AG08395 (cell line): Measurements from ENCODE around the gene SIX4.
"Not testable (repeated sequence)": the region's sequence is repeated elsewhere in the genome, so short reads cannot be mapped to it uniquely, and the experiment has no call there.

Experiments
- DNase-seq: peaks from one replicate; pipeline ENCODE4 v3.0.0; 2012; ENCODE audit warnings: mixed read lengths, low spot score

Gene SIX4

GRCh38 chr14:60723907-60724618 is at the start of gene SIX4:
Gene SIX4, minus strand, starts transcription at chr14:60724351. Its CDS starts 277 bp downstream, at chr14:60724074.
- peak; percentile 82 for DNase-seq

- no peak for DNase-seq
These were observed 49.4 kb upstream of the SIX4 start for GRCh38 chr14:60773558-60773957.

DNA sequence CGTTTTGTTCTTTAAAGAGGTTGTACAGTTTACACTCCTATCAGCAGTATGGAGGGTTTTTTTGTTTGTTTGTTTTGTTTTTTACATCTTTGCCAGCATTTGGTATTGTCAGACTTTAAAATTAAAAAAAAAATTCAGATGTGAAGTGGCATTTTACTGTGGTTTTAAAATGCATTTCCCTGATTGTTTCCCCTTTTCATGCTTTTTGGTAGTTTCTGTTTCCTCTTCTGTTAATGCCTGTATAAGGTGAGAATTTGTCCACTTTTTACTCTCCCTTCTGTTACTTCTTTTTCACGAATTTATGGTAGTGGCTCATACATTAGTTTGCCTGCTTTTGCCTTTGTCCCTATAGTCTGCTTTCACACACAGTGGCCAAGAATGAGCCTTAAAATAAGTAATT is 47.0 kb upstream of the SIX4 start:
- DNase-seq: no peak

GRCh38 chr14:60768602-60769001 is 44.5 kb upstream of the SIX4 start:
- DNase-seq: no peak

- DNase-seq: no peak
These were observed 36.7 kb upstream of the SIX4 start for GRCh38 chr14:60760644-60761364.

GRCh38 chr14:60760209-60760608 is 36.1 kb upstream of the SIX4 start:
- DNase-seq: no peak

GRCh38 chr14:60758885-60759284 is 34.7 kb upstream of the SIX4 start:
- no peak for DNase-seq

- DNase-seq: peak; percentile 40
These were observed 33.4 kb upstream of the SIX4 start for GRCh38 chr14:60757567-60758002.

DNA sequence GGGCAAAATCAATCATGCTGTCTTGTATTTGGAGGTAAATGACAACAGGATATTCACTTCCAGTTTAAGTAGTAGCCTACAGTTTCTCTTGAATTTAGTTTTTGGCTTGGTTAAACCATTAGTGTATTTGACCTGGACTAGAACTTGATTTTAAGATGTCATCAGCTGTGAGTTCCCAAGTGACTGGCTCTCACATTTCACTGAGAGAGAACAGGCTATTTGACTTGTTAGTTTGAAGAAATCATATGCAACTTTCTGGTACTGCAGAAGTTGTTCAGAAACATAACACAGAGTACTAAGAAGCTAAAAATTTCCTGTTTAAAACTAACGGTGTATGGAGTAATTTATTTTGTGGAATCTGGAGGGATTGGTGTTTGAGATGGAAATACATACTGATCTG is 32.7 kb upstream of the SIX4 start:
- DNase-seq: no peak

- no peak for DNase-seq
These were observed 29.3 kb upstream of the SIX4 start for GRCh38 chr14:60753264-60754119.

- DNase-seq: no peak
These were observed 20.4 kb upstream of the SIX4 start for GRCh38 chr14:60744566-60744965.

- DNase-seq: no peak
These were observed 14.8 kb upstream of the SIX4 start for GRCh38 chr14:60738843-60739508.

- peak; percentile 48 for DNase-seq
These were observed 12.3 kb upstream of the SIX4 start for GRCh38 chr14:60736494-60736893.

DNA sequence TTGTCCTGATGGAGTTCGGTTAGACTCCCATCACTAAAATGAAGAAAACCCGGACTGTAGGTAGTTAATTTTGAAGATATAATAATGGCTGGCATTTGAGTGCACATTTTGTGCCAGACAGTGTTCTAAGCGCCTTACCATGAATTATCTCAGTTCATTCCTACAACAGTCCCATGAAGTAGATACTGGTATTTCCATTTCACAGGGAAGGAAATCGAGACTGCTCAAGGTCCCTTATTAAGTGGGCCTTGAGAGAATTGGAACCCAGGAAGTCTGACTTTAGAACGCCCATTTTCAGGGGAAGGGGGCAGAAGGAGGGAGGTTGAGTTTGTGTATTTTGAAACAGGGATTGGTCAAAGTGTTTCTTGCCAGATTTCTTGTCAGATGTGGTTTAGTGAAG is 11.3 kb upstream of the SIX4 start:
- DNase-seq: no peak

DNA sequence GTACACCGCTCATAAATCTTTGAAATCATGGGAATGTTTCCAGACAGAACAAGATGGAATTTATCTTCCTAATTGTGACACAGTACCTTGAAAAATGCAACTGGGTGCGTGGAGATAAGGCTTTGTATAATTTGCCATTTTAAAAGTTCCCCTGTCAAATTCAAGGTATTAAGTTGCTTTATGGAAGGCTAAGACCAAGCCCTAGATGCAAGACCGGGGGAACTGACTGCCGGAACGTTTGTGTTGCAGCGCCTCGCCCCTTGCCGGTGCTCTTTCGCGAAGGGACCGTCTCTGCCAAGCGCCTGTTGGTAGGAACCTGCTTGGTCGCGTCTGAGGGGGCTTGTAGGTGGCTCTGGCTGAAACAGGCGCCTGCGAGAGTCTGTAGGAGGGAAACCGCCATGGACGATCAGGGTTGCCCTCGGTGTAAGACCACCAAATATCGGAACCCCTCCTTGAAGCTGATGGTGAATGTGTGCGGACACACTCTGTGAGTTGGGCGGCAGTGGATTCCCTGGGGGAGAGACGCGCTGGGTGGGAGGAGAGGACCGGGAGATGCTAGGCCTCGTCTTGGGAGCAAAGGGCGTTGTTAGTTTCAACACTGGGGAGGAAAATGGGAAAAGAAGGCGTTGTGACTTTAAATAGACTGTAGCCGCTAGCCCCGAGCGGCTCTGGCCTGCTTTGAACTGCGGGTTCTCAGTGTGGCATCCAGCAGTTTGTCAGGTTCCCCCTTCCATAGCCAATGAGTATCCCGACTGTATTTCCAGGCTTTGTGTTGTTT is 10.5 kb upstream of the SIX4 start, which contains the start of gene MNAT1:
TSS of gene MNAT1 (plus strand) at position 297 of the 778 bp plus-strand sequence. CDS start at position 399, 102 bp downstream.
- DNase-seq: peak; percentile 76

DNA sequence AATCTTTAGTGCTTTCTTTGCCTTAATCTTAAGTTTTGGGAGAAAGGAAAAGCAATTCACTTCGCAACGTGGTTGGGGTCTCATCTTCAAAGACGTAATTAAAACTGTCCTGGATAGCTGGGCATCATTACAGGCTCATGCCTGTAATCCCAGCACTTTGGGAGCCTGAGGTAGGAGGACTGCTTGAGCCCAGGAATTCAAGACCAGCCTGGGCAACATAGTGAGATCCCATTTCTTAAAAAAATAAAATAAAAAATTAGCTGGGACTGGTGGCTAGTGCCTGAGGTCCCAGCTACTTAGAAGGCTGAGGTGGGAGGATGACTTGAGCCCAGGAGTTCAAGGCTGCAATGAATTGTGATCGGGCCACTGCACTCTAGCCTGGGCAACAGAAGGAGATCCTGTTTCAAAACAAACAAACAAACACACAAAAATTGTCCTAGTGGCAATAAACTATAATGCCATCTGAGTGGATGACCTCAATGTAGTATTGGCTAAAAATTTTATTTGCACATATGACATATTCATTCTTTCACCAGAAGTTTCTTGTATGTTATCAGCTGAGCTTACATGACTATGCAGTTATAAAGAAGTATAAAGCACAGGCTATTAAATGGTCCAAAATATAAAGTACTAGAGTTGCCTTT is 8.8 kb upstream of the SIX4 start:
- DNase-seq: no peak

DNA sequence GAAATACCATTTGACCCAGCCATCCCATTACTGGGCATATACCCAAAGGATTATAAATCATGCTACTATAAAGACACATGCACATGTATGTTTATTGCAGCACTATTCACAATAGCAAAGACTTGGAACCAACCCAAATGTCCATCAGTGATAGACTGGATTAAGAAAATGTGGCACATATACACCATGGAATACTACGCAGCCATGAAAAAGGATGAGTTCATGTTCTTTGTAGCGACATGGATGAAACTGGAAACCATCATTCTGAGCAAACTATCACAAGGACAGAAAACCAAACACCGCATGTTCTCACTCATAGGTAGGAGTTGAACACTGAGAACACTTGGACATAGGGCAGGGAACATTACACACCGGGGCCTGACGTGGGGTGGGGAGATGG is 7.1 kb upstream of the SIX4 start:
- not testable (repeated sequence) for DNase-seq

DNA sequence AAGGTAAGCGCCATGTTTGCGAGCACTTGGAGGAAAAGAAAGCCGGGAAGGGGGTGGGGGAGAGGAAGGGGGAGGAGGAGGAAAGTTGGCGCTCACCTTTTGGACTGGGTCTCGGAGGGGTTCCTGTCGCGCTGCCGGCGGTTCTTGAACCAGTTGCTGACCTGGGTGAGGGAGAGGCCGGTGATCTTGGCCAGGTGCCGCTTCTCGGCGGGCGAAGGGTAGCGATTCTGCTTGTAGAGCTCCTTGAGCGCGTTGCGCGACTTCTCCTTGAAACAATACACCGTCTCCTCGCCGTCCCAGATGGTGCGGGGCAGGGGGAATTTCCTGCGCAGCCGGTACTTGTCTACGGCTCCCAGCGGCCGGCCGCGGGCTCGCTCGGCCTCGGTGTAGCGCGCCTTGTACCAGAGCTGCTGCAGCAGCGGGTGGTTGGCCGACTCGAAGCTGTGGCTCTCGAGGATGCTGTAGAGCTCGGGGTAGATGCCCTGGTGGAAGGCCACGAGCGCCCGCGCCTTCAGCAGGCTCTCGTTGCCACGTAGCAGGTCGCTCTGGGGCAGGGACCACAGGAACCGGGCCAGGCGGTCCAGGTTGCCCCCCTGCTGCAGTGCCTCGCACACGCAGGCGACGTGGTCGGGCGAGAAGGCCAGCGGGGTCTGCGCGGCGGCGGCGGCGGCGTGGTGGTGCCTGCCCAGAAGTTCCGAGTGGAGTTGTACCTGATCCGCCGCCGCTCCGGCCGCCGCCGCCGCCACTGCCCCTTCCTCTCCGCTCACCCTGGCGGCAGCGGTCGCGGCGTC is 840 bp downstream of the SIX4 start:
- peak; percentile 39 for DNase-seq

GRCh38 chr14:60722357-60723115 is 1.6 kb downstream of the SIX4 start:
- peak; percentile 44 for DNase-seq
